ENCODE measurements around the gene MCF2L. TPM values are rescaled to one million over a fixed set of nuclear protein-coding genes. Genes with fewer than 3 reads are reported as not detected.

MCF2L gene
- total RNA-seq, 2 experiments from 2014 or later = 13.0 to 13.5 TPM

GRCh38 chr13:113084943-113085540 is 116.0 kb downstream of the MCF2L start:
- ChIA-PET CTCF (no interaction called here), POLR2A (no interaction called here)
- Histone ChIP-seq H3K27ac (ENCODE audit: low read depth in 1 of 2, low read length in 2 of 2) (no peak overlapping the region), H3K4me3 (ENCODE audit: low read length) (no peak overlapping the region), H3K36me3 (ENCODE audit: insufficient read depth, low read length) (peaks cover 2% of the 10 kb centered on the region), H3K27me3 (ENCODE audit: control insufficient read depth in 1 of 2, insufficient read depth in 2 of 2, low read length in 2 of 2) (no peaks in the 10 kb centered on the region), H3K4me1 (ENCODE audit: insufficient read depth, low read length) (no peaks in the 10 kb centered on the region), H3K9me3 (ENCODE audit: control insufficient read depth in 1 of 2, insufficient read depth in 1 of 2, low read length in 2 of 2) (peaks cover 0 to 5% of the 10 kb centered on the region in 2 experiments)
- no peaks in the 10 kb centered on the region for H3K4me1 Mint-ChIP-seq (ENCODE audit: low read depth)
- DNase-seq (no peak), ATAC-seq (ENCODE audit: poor library complexity) (no peak)
- H3K9me3 Mint-ChIP-seq = no peaks in the 10 kb centered on the region
- H3K4me3 Mint-ChIP-seq = no peak overlapping the region
- no peaks in the 10 kb centered on the region for H3K27me3 Mint-ChIP-seq
- H3K27ac Mint-ChIP-seq = no peak overlapping the region
- peaks cover 16% of the 10 kb centered on the region for H3K36me3 Mint-ChIP-seq (ENCODE audit: low read depth)
- intact Hi-C loops (cut with DNase I, micrococcal nuclease) = no loop called here
- TF ChIP-seq CTCF (IDR thresholded peaks at IDR 0.05) = no peak

- H3K36me3 Mint-ChIP-seq (ENCODE audit: low read depth) = peaks cover 16% of the 10 kb centered on the region
- CTCF ChIA-PET = no interaction called here
These were observed 117.2 kb downstream of the MCF2L start for GRCh38 chr13:113086031-113086750.

More at GRCh38 chr13:113086031-113086750, 117.2 kb downstream of the MCF2L start:
- Mint-ChIP-seq H3K9me3 (no peaks in the 10 kb centered on the region), H3K27ac (no peak overlapping the region), H3K4me3 (no peak overlapping the region), H3K27me3 (no peaks in the 10 kb centered on the region), H3K4me1 (ENCODE audit: low read depth) (no peaks in the 10 kb centered on the region)
- H3K27ac ChIP-seq (ENCODE audit: low read depth in 1 of 2, low read length in 2 of 2) = no peak overlapping the region
- ATAC-seq (ENCODE audit: poor library complexity) = no peak
- H3K4me1 ChIP-seq (ENCODE audit: insufficient read depth, low read length) = no peaks in the 10 kb centered on the region
- no peak for TF ChIP-seq CTCF (IDR thresholded peaks at IDR 0.05)
- H3K27me3 ChIP-seq (ENCODE audit: control insufficient read depth in 1 of 2, insufficient read depth in 2 of 2, low read length in 2 of 2) = no peaks in the 10 kb centered on the region
- no peak overlapping the region for H3K4me3 ChIP-seq (ENCODE audit: low read length)
- DNase-seq = no peak
- POLR2A ChIA-PET = no interaction called here
- peaks cover 0 to 5% of the 10 kb centered on the region in 2 experiments for H3K9me3 ChIP-seq (ENCODE audit: control insufficient read depth in 1 of 2, insufficient read depth in 1 of 2, low read length in 2 of 2)
- H3K36me3 ChIP-seq (ENCODE audit: insufficient read depth, low read length) = peaks cover 2% of the 10 kb centered on the region
- intact Hi-C loops (cut with DNase I, micrococcal nuclease) = no loop called here

Data from CD4-positive, alpha-beta T cell (primary cell).